GM18507 (cell line): ENCODE results near the gene DGKZ.

Source experiments
- DNase-seq: peaks from one replicate; pipeline ENCODE4 v3.0.0; 2011; ENCODE audit warnings: low read depth; ENCODE audit not compliant: insufficient read length; ENCODE audit errors: extremely low spot score
- FAIRE-seq: peaks from 2 replicates; lab custom pipeline; 2011; peaks lifted over from hg19 to GRCh38; lab: Jason Lieb, UNC

Gene DGKZ

DNA sequence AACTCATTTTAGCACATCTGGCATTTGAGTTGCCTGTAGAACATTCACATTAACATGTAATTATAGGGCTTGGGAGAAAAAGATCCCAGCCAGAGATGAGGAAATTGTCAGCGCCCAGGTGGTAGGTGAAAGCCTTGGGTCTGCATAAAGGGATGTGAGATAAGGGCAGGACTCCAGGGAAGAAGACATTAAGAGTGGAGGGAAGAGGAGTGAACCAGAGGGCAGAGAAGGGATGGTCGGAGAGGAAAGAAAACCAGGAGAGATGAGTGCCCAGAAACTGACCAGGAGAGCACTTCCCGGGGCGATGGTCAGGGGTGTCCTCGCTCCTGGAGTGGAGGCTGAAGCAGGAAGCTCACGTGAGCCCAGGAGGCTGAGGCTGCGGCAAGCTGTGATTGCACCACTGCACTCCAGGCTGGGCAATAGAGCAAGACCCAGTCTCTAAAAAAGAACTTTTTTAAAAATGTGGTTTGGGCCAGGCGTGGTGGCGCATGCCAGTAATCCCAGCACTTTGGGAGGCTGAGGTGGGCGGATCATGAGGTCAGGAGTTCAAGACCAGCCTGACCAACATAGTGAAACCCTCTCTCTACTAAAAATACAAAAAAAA lies 20.3 kb upstream of the DGKZ start:
- DNase-seq, result no peak
- no peak for FAIRE-seq

DNA sequence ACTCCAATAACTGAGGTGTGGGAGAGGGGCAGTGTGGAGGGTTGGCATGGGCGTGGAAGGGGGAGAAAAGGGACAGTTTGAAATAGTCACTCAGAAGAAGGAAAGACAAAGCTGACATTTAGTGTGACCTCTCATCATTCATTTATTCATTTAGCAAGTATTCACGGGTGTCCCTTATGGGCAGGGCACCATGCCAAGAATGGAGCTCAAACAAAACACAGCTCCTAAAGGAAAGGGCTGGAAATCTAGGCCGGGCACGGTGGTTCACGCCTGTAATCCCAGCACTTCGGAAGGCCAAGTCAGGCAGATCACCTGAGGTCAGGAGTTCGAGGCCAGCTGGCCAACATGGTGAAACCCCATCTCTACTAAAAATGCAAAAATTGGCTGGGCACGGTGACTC lies 19.4 kb upstream of the DGKZ start:
- no peak for DNase-seq
- no peak for FAIRE-seq

DNA sequence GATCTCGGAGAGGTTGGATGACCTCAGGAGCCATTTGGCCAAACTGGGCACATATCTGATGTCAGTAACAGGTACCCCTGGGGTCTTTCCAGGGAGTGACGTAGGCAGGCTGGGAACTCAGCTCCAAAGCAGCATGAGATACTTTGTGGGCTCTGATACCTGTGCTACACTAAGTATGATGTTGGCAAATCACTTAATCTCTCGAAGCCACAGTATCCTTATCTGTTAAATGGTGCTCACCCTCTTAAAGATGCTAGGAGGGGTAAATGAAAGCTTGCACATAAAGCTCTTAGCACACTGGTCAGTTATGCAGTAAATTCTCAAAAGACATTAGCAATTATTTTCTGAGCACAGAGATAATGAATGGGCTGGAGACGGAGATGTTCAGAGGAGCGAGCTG lies 17.1 kb upstream of the DGKZ start:
- DNase-seq (no peak), FAIRE-seq (no peak)

DNA sequence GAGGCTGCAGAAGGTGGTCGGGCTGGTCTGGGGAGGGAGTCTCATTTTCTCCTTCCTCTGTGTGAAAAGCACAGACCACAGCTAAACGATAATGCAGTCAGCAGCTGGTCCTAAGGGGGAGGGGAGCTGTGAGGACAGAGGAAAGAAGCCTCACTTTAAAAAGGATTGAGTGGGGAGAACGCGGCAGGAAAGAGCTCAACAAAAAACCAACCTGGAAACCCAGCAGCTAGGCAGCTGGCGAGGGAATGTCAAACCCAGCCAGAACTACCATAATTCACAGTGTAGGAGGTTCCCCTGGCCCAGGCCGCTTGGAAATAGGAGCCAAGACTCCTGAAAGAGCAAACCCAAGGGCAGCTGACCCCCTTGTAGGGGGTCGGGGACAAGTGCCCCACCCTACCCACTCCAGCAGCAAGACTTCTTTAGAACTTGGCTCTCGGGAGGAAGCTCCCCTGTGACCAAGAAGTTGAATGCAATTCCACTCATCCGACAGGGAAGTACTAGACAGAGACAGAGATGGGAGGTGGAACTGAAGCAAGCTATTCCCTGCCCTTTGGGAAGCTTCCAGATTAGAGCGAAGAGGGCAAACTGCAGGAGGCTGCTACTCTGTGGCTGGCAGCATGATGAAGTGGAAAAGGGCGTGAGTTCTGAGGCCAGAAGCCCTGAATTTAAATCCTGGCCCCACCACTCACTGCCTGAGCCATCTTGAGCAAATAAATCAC lies 16.5 kb upstream of the DGKZ start:
- DNase-seq (no peak), FAIRE-seq (no peak)

DNA sequence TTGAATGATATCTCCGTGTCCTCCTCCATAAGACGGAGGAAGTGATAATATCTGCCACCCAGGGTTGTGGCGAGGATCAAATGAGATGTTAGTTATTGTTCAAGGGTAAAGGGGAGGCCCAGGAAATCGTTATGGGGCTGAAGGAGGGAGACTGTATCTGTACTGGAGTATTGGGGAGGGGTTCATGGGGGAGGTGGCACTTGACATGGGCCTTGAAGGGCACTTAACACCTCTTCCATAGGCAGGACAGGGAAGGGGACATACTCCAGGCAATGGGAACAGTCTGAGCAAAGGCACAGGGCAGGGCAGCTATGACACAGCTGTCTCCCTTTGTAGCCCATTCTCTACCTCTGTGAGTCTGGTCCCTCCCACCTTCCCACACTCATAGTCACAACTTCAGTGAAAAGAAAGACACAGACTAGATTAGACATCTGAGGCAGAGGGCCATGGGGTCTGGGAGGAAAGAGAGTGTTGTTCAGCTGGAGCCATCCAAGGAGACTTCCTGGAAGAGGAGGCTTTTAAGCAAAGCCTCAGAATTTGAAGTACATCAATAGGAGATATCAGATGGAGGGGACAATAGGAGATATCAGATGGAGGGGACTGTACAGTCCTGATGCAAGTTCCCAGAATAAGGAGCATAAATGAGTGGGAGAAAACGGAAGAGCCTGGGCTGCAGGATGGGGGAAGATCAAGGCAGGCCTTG lies 15.8 kb upstream of the DGKZ start:
- DNase-seq (no peak), FAIRE-seq (no peak)

DNA sequence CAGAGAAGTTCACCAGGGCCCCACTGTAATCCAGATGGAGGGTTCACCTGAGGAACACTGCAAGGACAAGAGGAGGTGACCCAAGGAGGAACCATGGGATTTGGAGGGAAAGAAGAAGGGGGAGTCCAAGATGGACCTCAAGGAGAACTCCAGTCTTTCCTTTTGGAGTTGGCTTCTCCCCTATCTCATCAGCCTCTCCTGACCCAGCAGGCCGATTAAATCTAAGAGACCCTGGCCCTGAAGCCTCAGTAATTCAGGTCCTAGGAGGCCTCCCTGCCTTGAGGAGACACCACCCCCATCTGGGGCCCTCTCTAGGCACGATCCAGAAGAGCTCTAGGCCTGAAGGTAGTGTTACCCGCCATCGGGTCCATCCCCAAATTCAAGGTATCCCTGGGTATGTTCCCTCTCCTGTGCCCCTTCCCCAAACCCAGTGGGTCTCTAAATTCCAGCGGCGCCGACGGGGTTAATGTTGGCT lies 15.1 kb upstream of the DGKZ start:
- no peak for DNase-seq
- no peak for FAIRE-seq

DNA sequence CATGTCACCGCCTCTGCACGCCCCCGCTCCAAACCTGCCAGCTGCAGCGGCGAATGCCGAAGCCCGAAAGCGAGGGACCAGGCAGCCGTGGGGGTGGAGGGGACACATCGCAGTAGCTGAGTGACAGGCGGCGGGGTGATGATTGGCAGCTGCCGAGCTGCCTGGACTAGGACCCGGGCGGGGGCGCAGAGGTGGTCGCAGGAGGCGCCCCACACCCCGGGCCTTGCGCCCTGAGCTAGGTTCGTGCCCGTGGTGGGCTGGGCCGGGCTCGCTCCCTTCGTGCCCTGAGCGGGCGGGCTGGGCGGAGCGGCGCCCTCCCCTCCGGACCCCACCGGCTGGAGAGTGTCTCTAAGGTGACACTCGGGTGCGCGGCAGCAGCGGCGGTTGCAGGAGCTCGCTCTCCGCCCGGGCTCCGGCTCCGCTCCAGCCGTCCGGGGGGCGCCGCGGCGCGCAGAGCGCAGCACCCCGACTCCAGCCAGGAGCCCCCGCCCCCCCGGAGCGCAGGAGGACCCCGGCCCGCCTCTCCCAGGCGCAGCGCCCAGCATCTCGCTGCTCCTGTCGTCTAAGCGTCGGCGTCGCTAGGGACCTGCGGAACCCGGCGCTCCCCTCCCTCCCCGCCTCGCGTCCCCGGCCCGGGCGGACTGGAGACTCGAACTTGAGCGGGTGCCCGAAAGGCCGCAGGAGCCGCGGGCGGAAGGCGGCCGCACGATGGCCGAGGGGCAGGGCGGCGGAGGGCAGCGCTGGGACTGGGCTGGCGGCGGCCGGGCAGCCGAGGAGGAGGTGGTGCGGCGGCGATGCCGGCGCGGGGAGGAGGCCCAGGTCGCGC lies 14.5 kb upstream of the DGKZ start:
- DNase-seq (no peak), FAIRE-seq (no peak)

DNA sequence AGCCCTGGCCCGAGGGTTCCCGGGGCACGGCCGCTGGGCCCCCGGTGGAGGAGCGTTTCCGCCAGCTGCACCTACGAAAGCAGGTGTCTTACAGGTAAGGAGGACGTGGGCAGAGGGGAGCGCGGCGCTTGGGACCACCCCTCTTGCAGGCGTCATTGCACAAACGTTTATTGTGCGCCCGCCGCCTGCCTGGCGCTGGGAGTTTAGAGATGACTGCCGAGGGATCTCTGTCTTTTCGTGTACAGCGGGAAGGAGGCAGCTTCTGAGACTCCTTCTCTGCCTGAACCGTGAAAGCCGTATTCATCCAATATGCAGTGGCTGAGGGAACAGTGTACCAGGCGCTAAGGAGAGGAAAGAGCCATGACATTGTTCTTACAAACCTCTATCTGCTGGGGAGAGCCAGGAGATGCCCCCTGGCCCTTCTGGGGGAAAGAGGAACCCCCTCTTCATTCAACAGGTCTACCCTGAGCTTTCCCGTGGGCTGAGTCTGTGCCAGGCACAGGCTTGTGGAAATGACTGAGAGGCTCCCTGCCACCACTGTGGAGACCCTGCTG lies 13.8 kb upstream of the DGKZ start:
- no peak for DNase-seq
- no peak for FAIRE-seq

DNA sequence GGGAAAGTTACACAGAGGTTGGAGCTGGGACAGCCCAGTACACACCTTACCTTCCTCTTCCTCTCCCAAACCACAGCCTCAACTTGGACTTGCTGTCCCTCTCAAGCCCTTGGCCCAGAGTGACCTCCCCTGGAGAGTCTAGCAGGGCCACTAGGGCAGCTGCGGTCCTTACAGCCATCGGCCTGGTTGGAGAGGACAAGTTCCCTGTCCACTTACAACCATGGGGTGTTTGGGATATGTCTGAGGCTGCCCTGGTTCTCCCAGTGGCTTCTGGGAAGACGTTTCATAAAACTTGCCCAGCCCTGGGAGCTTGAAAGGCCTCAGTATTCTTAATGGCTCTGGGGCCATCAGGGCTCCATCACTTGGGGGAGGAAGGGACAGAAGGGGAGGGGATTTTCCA lies 13.1 kb upstream of the DGKZ start:
- no peak for FAIRE-seq
- DNase-seq, result no peak

DNA sequence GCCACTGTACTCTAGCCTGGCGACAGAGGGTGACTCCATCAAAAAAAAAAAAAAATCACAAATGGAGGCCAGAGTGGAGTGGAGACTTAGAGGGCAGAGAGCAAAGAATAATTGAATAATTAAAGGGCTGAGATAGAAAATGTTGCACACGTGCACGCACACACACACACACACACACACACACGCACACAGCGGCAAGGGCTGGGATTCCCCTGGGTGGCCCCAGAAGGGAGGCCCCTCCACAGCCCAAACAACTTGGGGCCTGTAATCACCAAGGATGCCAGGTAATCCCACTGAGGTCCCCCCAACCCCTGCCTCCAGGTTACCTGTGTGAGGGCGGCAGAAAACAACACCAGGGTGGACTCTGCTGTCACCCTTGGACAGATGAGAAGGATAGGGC lies 12.0 kb upstream of the DGKZ start:
- DNase-seq (no peak), FAIRE-seq (no peak)

DNA sequence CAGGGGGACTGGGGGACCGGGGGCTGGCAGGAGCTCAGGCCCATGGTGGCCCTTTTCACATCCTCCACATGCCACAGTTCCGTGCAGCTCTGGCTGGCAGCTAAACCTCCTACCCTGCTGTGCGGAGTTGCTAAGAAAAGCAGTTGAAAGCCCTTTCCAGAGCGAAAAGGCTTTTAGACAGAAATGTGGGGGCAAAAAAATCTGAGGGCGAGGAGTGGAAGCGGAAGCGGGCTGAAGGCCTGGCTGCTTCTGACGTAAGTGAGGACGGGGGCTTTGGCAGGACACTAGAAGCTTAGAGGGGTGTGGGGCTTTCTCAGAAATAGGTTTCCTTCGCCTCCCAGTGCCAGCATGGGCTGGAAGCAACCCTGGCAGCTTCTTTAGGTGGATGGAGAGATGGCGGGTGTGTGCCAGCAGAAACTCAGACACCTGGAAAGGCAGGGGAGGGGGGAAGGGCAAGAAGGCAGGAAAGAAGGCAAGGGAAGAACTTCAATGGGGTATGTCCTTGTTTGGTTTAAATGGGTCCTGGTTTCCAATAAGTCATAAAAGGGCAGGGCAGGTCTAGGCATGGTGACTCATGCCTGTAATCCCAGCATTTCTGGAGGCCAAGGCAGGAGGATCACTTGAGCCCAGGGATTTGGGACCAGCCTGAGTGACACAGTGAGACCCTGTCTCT lies 11.2 kb upstream of the DGKZ start:
- DNase-seq, result no peak
- FAIRE-seq, result no peak

DNA sequence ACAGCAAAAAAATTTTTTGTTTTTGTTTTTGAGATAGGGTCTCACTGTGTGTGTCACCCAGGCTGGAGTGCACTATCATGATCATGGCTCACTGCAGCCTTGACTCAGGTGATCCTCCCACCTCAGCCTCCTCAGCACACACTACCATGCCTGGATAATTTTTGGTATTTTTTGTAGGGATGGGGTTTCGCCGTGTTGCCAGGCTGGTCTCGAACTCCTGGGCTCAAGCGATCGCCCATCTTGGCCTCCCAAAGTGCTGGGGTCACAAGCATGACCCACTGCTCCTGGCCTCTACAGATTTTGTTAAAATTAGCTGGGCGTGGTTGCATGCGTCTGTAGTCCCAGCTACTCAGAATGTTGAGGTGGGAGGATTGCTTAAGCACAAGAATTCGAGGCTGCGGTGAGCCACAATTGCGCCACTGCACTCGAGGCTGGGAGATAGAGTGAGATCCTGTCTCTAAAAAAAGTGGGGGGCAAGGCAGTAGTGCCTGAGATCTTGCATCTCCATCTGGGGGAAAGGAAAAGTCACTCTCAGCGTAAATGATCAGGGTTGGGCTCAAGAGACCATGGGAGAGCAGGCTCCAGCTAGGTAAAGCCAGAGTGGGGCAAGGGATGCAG lies 10.6 kb upstream of the DGKZ start:
- FAIRE-seq, result no peak
- DNase-seq, result no peak

DNA sequence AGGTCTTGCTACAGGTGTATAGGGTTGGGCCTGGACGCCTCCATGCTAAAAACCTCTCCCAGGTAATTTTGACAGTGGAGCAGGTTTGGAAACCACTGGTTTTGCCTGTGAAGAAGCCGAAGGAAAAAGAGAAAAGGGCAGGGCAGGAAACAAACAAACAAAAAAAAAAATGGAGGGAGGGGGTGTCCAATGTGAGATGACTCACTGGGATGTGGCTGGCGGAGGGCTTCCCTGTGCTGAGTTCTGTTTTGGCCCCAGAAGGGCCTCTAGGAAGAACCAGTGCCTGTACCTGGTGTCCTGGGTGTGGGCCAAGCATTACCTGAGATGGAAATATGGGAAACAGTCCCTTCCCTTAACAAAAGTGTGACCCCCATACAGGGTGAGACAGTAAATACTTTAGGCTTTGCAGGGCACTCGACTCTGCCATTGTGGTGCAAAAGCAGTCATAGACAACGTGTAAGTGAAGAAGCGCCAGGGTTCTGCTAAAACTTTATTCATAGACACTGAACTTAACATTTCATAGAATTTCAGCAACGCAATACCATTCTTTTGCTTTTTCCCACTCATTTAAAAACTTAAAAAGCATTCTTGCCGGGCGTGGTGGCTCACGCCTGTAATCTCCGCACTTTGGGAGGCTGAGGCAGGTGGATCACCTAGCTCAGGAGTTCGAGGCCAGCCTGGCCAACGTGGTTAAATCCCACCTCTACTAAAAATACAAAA lies 9.5 kb upstream of the DGKZ start:
- FAIRE-seq (no peak), DNase-seq (no peak)

DNA sequence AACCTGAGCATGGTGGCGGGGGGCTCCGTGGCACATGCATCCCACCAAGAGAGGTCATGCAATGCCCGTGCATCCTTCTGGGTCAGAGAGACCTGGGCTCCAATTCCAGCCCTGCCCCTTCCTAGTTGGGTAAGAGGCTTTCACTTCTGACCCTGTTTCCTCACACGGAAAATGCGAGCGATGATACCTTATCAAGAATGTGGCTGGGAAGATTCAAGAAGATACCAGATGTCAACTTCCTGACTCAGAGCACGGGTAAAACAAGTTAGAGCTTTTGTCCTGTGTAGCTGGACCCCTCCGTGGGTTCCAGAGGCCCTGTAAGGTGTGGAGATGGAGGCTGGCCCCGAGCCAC lies 8.7 kb upstream of the DGKZ start:
- FAIRE-seq, result no peak
- no peak for DNase-seq

DNA sequence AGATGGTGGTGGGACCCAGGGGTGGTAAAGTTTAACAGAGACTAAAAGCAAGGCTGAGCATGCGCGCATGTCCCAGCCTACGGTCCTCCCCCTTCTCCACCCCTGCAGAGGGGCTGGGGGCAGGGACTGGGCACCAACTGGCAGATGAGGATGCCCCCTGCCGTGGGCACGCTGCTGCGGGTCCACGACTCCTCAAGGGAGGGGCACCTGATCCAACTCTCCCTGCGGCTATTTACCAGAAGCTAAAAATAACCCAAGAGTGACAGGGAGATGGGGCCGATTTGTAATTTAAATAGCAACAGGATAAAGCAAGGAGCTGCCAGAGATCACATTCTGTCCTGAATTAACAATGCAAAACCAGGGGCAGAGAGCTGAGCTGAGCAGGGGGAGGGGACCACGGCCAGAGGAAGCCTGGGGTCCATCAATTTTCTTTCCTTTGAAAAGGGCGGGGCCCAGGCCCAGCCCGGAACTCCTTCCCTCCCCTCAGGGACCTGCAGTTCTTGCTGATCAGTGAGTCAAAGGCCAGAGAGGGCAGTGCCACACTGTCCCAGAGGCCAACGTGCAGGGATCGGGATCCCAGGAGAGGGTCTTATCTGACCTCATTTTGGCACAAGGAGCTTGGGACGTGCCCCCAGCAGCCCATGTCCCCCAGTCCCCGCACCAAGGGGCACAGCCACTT lies 8.1 kb upstream of the DGKZ start:
- DNase-seq, result no peak
- FAIRE-seq, result no peak

DNA sequence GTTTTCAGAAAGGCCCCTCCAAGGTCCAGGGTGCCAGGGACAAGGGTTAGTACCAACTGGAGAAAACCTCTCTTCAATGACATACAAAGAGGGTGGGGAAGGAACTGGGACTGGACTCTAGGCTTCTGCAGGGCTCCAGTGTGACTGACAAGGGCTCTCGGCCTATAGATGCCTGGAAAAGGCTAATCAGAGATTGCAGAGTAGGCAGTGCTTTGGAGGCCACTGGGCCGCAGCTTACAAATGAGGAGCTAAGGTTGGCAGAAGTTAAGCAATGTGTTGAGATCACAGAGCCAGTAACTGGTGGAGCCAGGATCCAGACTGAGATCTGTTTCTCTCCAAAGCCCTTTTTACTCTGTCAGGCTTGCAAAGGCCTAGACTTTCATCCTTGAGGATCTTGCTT lies 7.4 kb upstream of the DGKZ start:
- DNase-seq (no peak), FAIRE-seq (no peak)

DNA sequence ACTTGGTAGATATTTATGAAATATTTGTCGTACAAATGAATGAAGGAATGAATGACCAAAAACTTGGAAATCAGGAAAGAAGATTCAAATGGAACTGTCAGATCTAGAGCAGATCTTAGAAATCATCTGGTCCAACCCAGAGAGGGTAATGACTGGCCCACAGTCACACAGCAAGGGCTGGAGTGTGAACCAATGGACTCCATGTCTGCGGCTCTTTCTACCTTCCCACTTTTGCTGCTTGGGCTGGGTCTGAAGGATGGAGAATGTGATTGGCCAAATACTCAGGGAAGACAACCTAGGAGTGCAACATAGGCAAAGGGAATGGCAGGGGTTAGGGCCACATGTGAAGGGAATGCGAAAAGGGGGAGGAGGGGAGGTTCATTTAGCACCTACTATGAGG lies 5.8 kb upstream of the DGKZ start:
- FAIRE-seq, result no peak

DNA sequence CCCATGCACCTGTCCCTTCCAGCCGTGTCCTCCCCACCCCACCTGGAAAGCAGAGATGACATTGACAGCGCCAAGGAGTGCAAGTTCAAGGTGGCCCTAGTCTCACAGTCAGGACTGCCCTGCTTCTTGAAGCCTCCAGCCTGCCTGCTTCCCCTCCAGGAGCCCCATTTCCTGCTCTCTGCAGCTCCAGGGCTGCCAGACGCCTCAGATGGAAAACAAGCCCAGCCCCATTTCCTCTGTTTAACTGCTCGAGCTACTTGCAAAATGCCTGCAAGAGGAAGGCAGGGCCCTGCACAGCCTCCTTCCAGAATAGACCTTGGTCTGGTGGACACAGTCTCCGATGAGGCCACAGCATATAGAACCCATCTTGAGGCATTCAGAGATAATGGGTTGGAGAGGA lies 5.0 kb upstream of the DGKZ start:
- FAIRE-seq (no peak), DNase-seq (no peak)

More for the DNA sequence above, 5.8 kb upstream of the DGKZ start:
- DNase-seq, result no peak
